H1 (cell line): ENCODE results near the gene CREBBP. TPM values are rescaled to one million over a fixed set of nuclear protein-coding genes. Genes with fewer than 3 reads are reported as not detected.

Experiments used
- CTCF ChIA-PET: fragments of 300-600 bp; sonication (Branson Sonifier 250); formaldehyde crosslinking; loops from one replicate; lab custom pipeline; 2021; ENCODE audit not compliant: partially characterized antibody; lab: Charles Lee
- POLR2A ChIA-PET: fragments of 300-600 bp; sonication (Branson Sonifier 250); formaldehyde crosslinking; loops from one replicate; lab custom pipeline; 2021; ENCODE audit warnings: inconsistent platforms; ENCODE audit not compliant: partially characterized antibody; lab: Charles Lee
- DNase-seq, 2 experiments: peaks; one replicate each; pipeline versions ENCODE4 v3.0.0 to v3.0.0-alpha.2; 2010 to 2022; ENCODE audit warnings: low spot score in 2 of 2, low read depth in 1 of 2, mixed read lengths in 1 of 2
- FAIRE-seq: peaks from 2 replicates; lab custom pipeline; 2011; peaks lifted over from hg19 to GRCh38; lab: Jason Lieb, UNC
- H2AFZ ChIP-seq: 2 replicates; pipeline ENCODE4 v1.8.1; 2012; ENCODE audit warnings: low read length, inconsistent platforms
- H2AK5ac ChIP-seq: 2 replicates; pipeline ENCODE4 v1.6.1; 2013; ENCODE audit warnings: low read depth, low read length
- H2BK120ac ChIP-seq: replicated peaks from 2 replicates; pipeline ENCODE3; 2013; ENCODE audit warnings: low read depth, low read length, inconsistent platforms
- H2BK12ac ChIP-seq: 2 replicates; pipeline ENCODE4 v1.6.1; 2013; ENCODE audit warnings: low read depth, low read length
- H2BK15ac ChIP-seq: 2 replicates; pipeline ENCODE4 v1.6.1; 2013; ENCODE audit warnings: low read length
- H2BK20ac ChIP-seq: 2 replicates; pipeline ENCODE4 v1.6.1; 2013; ENCODE audit warnings: low read length
- H2BK5ac ChIP-seq: 2 replicates; pipeline ENCODE4 v1.6.1; 2013; ENCODE audit warnings: low read depth, low read length
- H3K14ac ChIP-seq: 2 replicates; pipeline ENCODE4 v1.6.1; 2013; ENCODE audit warnings: inconsistent platforms; ENCODE audit not compliant: insufficient read length
- H3K18ac ChIP-seq: 2 replicates; pipeline ENCODE4 v1.6.1; 2013; ENCODE audit warnings: low read length; ENCODE audit errors: extremely low read depth
- H3K23ac ChIP-seq: 2 replicates; pipeline ENCODE4 v1.6.1; 2013; ENCODE audit warnings: inconsistent platforms; ENCODE audit not compliant: insufficient read length
- H3K23me2 ChIP-seq: 2 replicates; pipeline ENCODE4 v1.6.1; 2013; ENCODE audit warnings: low read depth, low read length
- H3K27ac ChIP-seq: 2 replicates; pipeline ENCODE4 v1.6.1; 2011; ENCODE audit warnings: low read depth, low read length, inconsistent platforms
- H3K27me3 ChIP-seq, 4 experiments: replicated peaks in 1 of 4; 1 replicate in 1 of 4; 2 replicates in 3 of 4; pipeline versions ENCODE4 v1.6.1 to v1.8.1; 2011 to 2013; ENCODE audit warnings: low read length in 3 of 4, mild to moderate bottlenecking in 3 of 4, inconsistent platforms in 2 of 4, mixed read lengths in 2 of 4, moderate library complexity in 1 of 4; ENCODE audit not compliant: control insufficient read depth in 3 of 4, insufficient read depth in 3 of 4; ENCODE audit errors: extremely low read depth in 1 of 4
- H3K36me3 ChIP-seq, 4 experiments: 2 replicates each; pipeline versions ENCODE4 v1.6.1 to v1.8.1; 2011 to 2013; ENCODE audit warnings: mild to moderate bottlenecking in 4 of 4, low read length in 3 of 4, moderate library complexity in 2 of 4, control low read depth in 1 of 4, inconsistent platforms in 1 of 4; ENCODE audit not compliant: insufficient read depth in 4 of 4, control insufficient read depth in 2 of 4
- H3K4ac ChIP-seq: replicated peaks from 2 replicates; pipeline ENCODE3; 2013; ENCODE audit warnings: low read length, low read depth, mixed read lengths, inconsistent platforms; ENCODE audit not compliant: insufficient read length
- H3K4me1 ChIP-seq, 4 experiments: replicated peaks in 1 of 4; 1 replicate in 1 of 4; 2 replicates in 3 of 4; pipeline versions ENCODE4 v1.6.1 to v1.8.1; 2011 to 2013; ENCODE audit warnings: low read length in 3 of 4, inconsistent platforms in 2 of 4, mixed read lengths in 1 of 4; ENCODE audit not compliant: insufficient read depth in 4 of 4, control insufficient read depth in 3 of 4
- H3K4me2 ChIP-seq, 2 experiments: 2 replicates each; pipeline versions ENCODE4 v1.6.1 to v1.8.1; 2011 to 2013; ENCODE audit warnings: low read depth in 2 of 2, low read length in 2 of 2, control low read depth in 1 of 2, inconsistent platforms in 1 of 2, mild to moderate bottlenecking in 1 of 2; ENCODE audit not compliant: insufficient read depth in 1 of 2
- H3K4me3 ChIP-seq, 4 experiments: fragments of 200-600, 300-600 bp in 1 of 4; sonication (generic), shearing (Covaris generic), sonication (Bioruptor Twin) in 1 of 4; 2 replicates each; pipeline versions ENCODE4 v1.5.1 to v1.8.1; 2011 to 2016; ENCODE audit warnings: low read length in 4 of 4, low read depth in 3 of 4, control low read depth in 2 of 4, inconsistent platforms in 2 of 4, mild to moderate bottlenecking in 2 of 4, mixed read lengths in 1 of 4, moderate library complexity in 1 of 4; ENCODE audit not compliant: insufficient read depth in 2 of 4; ENCODE audit errors: extremely low read depth in 1 of 4
- H3K56ac ChIP-seq: replicated peaks from 2 replicates; pipeline ENCODE3; 2013; ENCODE audit warnings: low read depth, mild to moderate bottlenecking, mixed read lengths, low read length, inconsistent platforms; ENCODE audit not compliant: insufficient read length
- H3K79me1 ChIP-seq: 2 replicates; pipeline ENCODE4 v1.6.1; 2013; ENCODE audit warnings: low read depth, low read length, control low read depth
- H3K79me2 ChIP-seq, 2 experiments: 2 replicates each; pipeline versions ENCODE4 v1.6.1 to v1.8.1; 2012 to 2013; ENCODE audit warnings: low read length in 2 of 2, mild to moderate bottlenecking in 2 of 2, inconsistent platforms in 1 of 2; ENCODE audit not compliant: insufficient read depth in 2 of 2, control insufficient read depth in 1 of 2
- H3K9ac ChIP-seq, 4 experiments: replicated peaks in 1 of 4; 1 replicate in 1 of 4; 2 replicates in 3 of 4; pipeline versions ENCODE4 v1.6.1 to v1.8.1; 2011 to 2013; ENCODE audit warnings: low read depth in 3 of 4, low read length in 3 of 4, control low read depth in 2 of 4, mild to moderate bottlenecking in 2 of 4, moderate library complexity in 2 of 4, inconsistent platforms in 1 of 4; ENCODE audit errors: extremely low read depth in 1 of 4
- H3K9me3 ChIP-seq, 2 experiments: 2 replicates each; pipeline versions ENCODE4 v1.6.1 to v1.8.1; 2012 to 2013; ENCODE audit warnings: mild to moderate bottlenecking in 2 of 2, moderate library complexity in 2 of 2, control low read depth in 1 of 2, inconsistent platforms in 1 of 2, low read depth in 1 of 2, low read length in 1 of 2, mixed read lengths in 1 of 2; ENCODE audit not compliant: insufficient read depth in 2 of 2
- H4K20me1 ChIP-seq, 2 experiments: replicated peaks in 1 of 2; 2 replicates each; pipeline versions ENCODE3 to v1.8.1; 2011 to 2013; ENCODE audit warnings: inconsistent platforms in 2 of 2, low read length in 2 of 2, mild to moderate bottlenecking in 1 of 2; ENCODE audit not compliant: insufficient read depth in 2 of 2, control insufficient read depth in 1 of 2
- H4K5ac ChIP-seq: 2 replicates; pipeline ENCODE4 v1.6.1; 2013; ENCODE audit warnings: low read length, low read depth, mixed read lengths, inconsistent platforms; ENCODE audit not compliant: insufficient read length
- H4K8ac ChIP-seq: 2 replicates; pipeline ENCODE4 v1.8.0; 2013; ENCODE audit warnings: mild to moderate bottlenecking, moderate library complexity, low read length, inconsistent platforms; ENCODE audit not compliant: insufficient read depth; ENCODE audit errors: extremely low read depth
- H4K91ac ChIP-seq: replicated peaks from 2 replicates; pipeline ENCODE3; 2013; ENCODE audit warnings: low read length, mixed read lengths, inconsistent platforms; ENCODE audit not compliant: insufficient read length
- ATF2 ChIP-seq: IDR thresholded peaks from 2 replicates; pipeline ENCODE4 v1.6.1; 2012; ENCODE audit warnings: low read length, inconsistent platforms
- BACH1 ChIP-seq: IDR thresholded peaks from 2 replicates; pipeline ENCODE4 v1.6.1; 2012; ENCODE audit warnings: low read length, improper control_type of control experiment
- GTF2F1 ChIP-seq: IDR thresholded peaks from 2 replicates; pipeline ENCODE4 v1.6.1; 2012; ENCODE audit warnings: low read depth, low read length, improper control_type of control experiment, borderline replicate concordance
- HDAC2 ChIP-seq, 2 experiments: fragments of 300-600 bp in 1 of 2; sonication (generic) in 1 of 2; IDR thresholded peaks; 2 replicates each; pipeline ENCODE4 v1.6.1; 2011 to 2012; ENCODE audit warnings: low read depth in 2 of 2, low read length in 2 of 2, mild to moderate bottlenecking in 2 of 2, moderate library complexity in 2 of 2, borderline replicate concordance in 1 of 2, inconsistent platforms in 1 of 2
- JUN ChIP-seq: IDR thresholded peaks from 2 replicates; pipeline ENCODE4 v1.6.1; 2011; ENCODE audit warnings: low read depth, mild to moderate bottlenecking, improper control_type of control experiment, low read length
- MAFK ChIP-seq: IDR thresholded peaks from 2 replicates; pipeline ENCODE4 v1.6.1; 2012; ENCODE audit warnings: low read depth, mild to moderate bottlenecking, improper control_type of control experiment, low read length
- WGBS, 2 experiments: shearing (Covaris generic) in 1 of 2; methylation state at CpG; one replicate each; pipeline versions ENCODE4 v1.1.6 to v1.1.7; 2013 to 2015; ENCODE audit warnings: low lambda C conversion rate in 2 of 2, mixed read lengths in 2 of 2, inconsistent platforms in 1 of 2, low coverage in 1 of 2, missing lambda C conversion rate in 1 of 2; ENCODE audit not compliant: insufficient replicate concordance in 2 of 2, insufficient coverage in 1 of 2, insufficient read length in 1 of 2; ENCODE audit errors: extremely low coverage in 1 of 2, missing lambda C conversion rate in 1 of 2; 5-methylcytosine and 5-hydroxymethylcytosine counted together
- polyA plus RNA-seq, 7 experiments: library from polyadenylated mRNA; depleted of rRNA in 3 of 7; stranded (reverse) in 5 of 7; unstranded in 2 of 7; fragments of >200 nt in 5 of 7; fragments of 200-250 nt in 2 of 7; gene quantifications; 1 replicate in 5 of 7; 2 replicates in 1 of 7; 4 replicates in 1 of 7; pipeline versions ENCODE4 v1.2.1 to v1.2.3, GENCODE V29; 2011 to 2013; ENCODE audit warnings: missing spikeins in 2 of 7, mixed read lengths in 2 of 7
- total RNA-seq: library from RNA; stranded (reverse); fragmentation: NEBNext Ultra II Directional; extraction: Animal tissue kit (Norgen Biotek cat#: 25700); gene quantifications from 2 replicates; pipeline ENCODE4 v1.2.1, GENCODE V29; 2021

The CREBBP gene
- total and polyA plus RNA-seq, 2 of the 8 experiments (the other 6 are each of a cell fraction or from before 2014, with no cell fraction given) = 10.0 to 60.1 TPM

GRCh38 chr16:3841729-3842508 is 38.6 kb downstream of the CREBBP start:
- no peaks in the 10 kb centered on the region for H3K23me2 ChIP-seq
- no peak overlapping the region for H2BK15ac ChIP-seq
- no peak overlapping the region for H2BK120ac ChIP-seq
- H3K36me3 ChIP-seq = no peaks in the 10 kb centered on the region
- no peak overlapping the region for H4K5ac ChIP-seq
- no peak overlapping the region for H4K91ac ChIP-seq
- H3K18ac ChIP-seq = no peak overlapping the region
- no peak overlapping the region for H3K9ac ChIP-seq
- no peak overlapping the region for H3K23ac ChIP-seq
- no peak for DNase-seq
- peaks cover 7% of the 10 kb centered on the region; the same call in 1 of the 2 replicates for H3K79me1 ChIP-seq
- no peak overlapping the region for H2BK20ac ChIP-seq
- H3K27ac ChIP-seq = no peak overlapping the region
- no peaks in the 10 kb centered on the region for H3K9me3 ChIP-seq
- peaks cover 2 to 17% of the 10 kb centered on the region in 2 experiments for H4K20me1 ChIP-seq
- no peak overlapping the region; a peak in 1 of 4 replicates for H3K4me2 ChIP-seq
- H3K4me1 ChIP-seq = peaks cover 2 to 6% (median 5%) of the 10 kb centered on the region in 4 experiments; a peak in 4 of 7 replicates
- no peak for FAIRE-seq
- H3K56ac ChIP-seq = no peak overlapping the region
- TF ChIP-seq JUN = no peak
- no peak for TF ChIP-seq GTF2F1
- peak; percentile 38; the same call in 1 of the 2 replicates for TF ChIP-seq MAFK
- peak; percentile 84 for TF ChIP-seq BACH1
- TF ChIP-seq HDAC2 (IDR thresholded peaks at IDR 0.05; ENCODE audit: borderline replicate concordance in 1 of 2, low read depth in 2 of 2, low read length in 2 of 2) = no peak
- no peak for TF ChIP-seq ATF2
- WGBS, 2 experiments = 72% methylated on average over 10 of the region's 10 CpGs; no CpG with 5 or more reads in 1 of the 2 experiments
- peaks cover 12 to 90% of the 10 kb centered on the region in 2 experiments for H3K79me2 ChIP-seq
- H3K27me3 ChIP-seq = no peaks in the 10 kb centered on the region
- no peak overlapping the region for H2BK12ac ChIP-seq
- H2AK5ac ChIP-seq = no peak overlapping the region
- no peak overlapping the region for H2AFZ ChIP-seq
- H4K8ac ChIP-seq = no peak overlapping the region
- POLR2A ChIA-PET = interaction anchor here (0.7 to 1.3 kb wide), 4 partner anchors 34 to 129 kb away, joined by 3 read pairs; no protein-coding TSS in a partner anchor
- no peak overlapping the region for H3K14ac ChIP-seq
- no peak overlapping the region for H3K4ac ChIP-seq
- H2BK5ac ChIP-seq = no peak overlapping the region
- CTCF ChIA-PET = no interaction called here
- no peak overlapping the region; a peak in 1 of 8 replicates for H3K4me3 ChIP-seq
